H9 (cell line): ENCODE measurements around the gene DSC1. TPM values are rescaled to one million over a fixed set of nuclear protein-coding genes. Genes with fewer than 3 reads are reported as not detected.

Experiments used
- DNase-seq: peaks from one replicate; pipeline ENCODE4 v3.0.0-alpha.2; 2017
- H2AFZ ChIP-seq: one replicate; pipeline ENCODE4 v1.6.1; 2013; ENCODE audit warnings: mild to moderate bottlenecking, low read length, control low read depth, moderate library complexity
- H2AK5ac ChIP-seq: 2 replicates; pipeline ENCODE4 v1.6.1; 2013; ENCODE audit warnings: low read length, control low read depth, mixed read lengths; ENCODE audit not compliant: insufficient read length
- H2BK120ac ChIP-seq: one replicate; pipeline ENCODE4 v1.6.1; 2013; ENCODE audit warnings: low read depth, mild to moderate bottlenecking, low read length, control low read depth, inconsistent platforms; ENCODE audit not compliant: poor library complexity, severe bottlenecking
- H2BK12ac ChIP-seq: 2 replicates; pipeline ENCODE4 v1.6.1; 2013; ENCODE audit warnings: low read length, control low read depth, mixed read lengths, low read depth; ENCODE audit not compliant: insufficient read length
- H2BK15ac ChIP-seq: 2 replicates; pipeline ENCODE4 v1.6.1; 2013; ENCODE audit warnings: low read depth, low read length, control low read depth
- H2BK20ac ChIP-seq: one replicate; pipeline ENCODE4 v1.6.1; 2013; ENCODE audit warnings: low read depth, mild to moderate bottlenecking, low read length, control low read depth, inconsistent platforms; ENCODE audit not compliant: poor library complexity, severe bottlenecking
- H2BK5ac ChIP-seq: 2 replicates; pipeline ENCODE4 v1.6.1; 2013; ENCODE audit warnings: low read length, control low read depth, mixed read lengths; ENCODE audit not compliant: insufficient read length
- H3K14ac ChIP-seq: 2 replicates; pipeline ENCODE4 v1.6.1; 2013; ENCODE audit warnings: low read length, control low read depth; ENCODE audit not compliant: insufficient read depth
- H3K18ac ChIP-seq: 2 replicates; pipeline ENCODE4 v1.6.1; 2013; ENCODE audit warnings: low read depth, mild to moderate bottlenecking, mixed read lengths, low read length, control low read depth; ENCODE audit not compliant: insufficient read length
- H3K23ac ChIP-seq: 2 replicates; pipeline ENCODE4 v1.6.1; 2013; ENCODE audit warnings: low read length, control low read depth, mixed read lengths, low read depth; ENCODE audit not compliant: insufficient read length
- H3K23me2 ChIP-seq: 2 replicates; pipeline ENCODE4 v1.6.1; 2013; ENCODE audit warnings: low read depth, mild to moderate bottlenecking, mixed read lengths, low read length, control low read depth; ENCODE audit not compliant: insufficient read length, poor library complexity, severe bottlenecking
- H3K27ac ChIP-seq: 2 replicates; pipeline ENCODE4 v1.5.1; 2013; ENCODE audit warnings: low read length, control low read depth, mixed read lengths, low read depth; ENCODE audit not compliant: insufficient read length
- H3K27me3 ChIP-seq: 2 replicates; pipeline ENCODE4 v1.6.1; 2013; ENCODE audit warnings: low read length, control low read depth, inconsistent platforms; ENCODE audit not compliant: insufficient read depth
- H3K4ac ChIP-seq: 2 replicates; pipeline ENCODE4 v1.6.1; 2013; ENCODE audit warnings: low read depth, mild to moderate bottlenecking, control low read depth, inconsistent platforms, low read length, moderate library complexity
- H3K4me1 ChIP-seq: 2 replicates; pipeline ENCODE4 v1.6.1; 2013; ENCODE audit warnings: low read length, control low read depth, inconsistent platforms; ENCODE audit not compliant: insufficient read depth
- H3K4me2 ChIP-seq: 2 replicates; pipeline ENCODE4 v1.6.1; 2013; ENCODE audit warnings: low read length, control low read depth, mixed read lengths; ENCODE audit not compliant: insufficient read length, insufficient read depth
- H3K56ac ChIP-seq: 2 replicates; pipeline ENCODE4 v1.6.1; 2013; ENCODE audit warnings: low read depth, mild to moderate bottlenecking, mixed read lengths, low read length, control low read depth; ENCODE audit not compliant: insufficient read length
- H3K79me1 ChIP-seq: 2 replicates; pipeline ENCODE4 v1.6.1; 2013; ENCODE audit warnings: low read depth, mild to moderate bottlenecking, moderate library complexity, low read length, control low read depth, inconsistent platforms; ENCODE audit not compliant: insufficient read depth, poor library complexity, severe bottlenecking
- H3K79me2 ChIP-seq: 2 replicates; pipeline ENCODE4 v1.6.1; 2013; ENCODE audit warnings: low read length, control low read depth, inconsistent platforms; ENCODE audit not compliant: insufficient read depth
- H3K9ac ChIP-seq: 2 replicates; pipeline ENCODE4 v1.6.1; 2013; ENCODE audit warnings: low read length, control low read depth, mixed read lengths; ENCODE audit not compliant: insufficient read length; ENCODE audit errors: extremely low read depth
- H3K9me3 ChIP-seq: one replicate; pipeline ENCODE4 v1.6.1; 2013; ENCODE audit warnings: low read depth, low read length, inconsistent platforms; ENCODE audit not compliant: control insufficient read depth
- H3T11ph ChIP-seq: one replicate; pipeline ENCODE4 v1.6.1; 2013; ENCODE audit warnings: mild to moderate bottlenecking, low read length, control low read depth, inconsistent platforms
- H4K20me1 ChIP-seq: one replicate; pipeline ENCODE4 v1.6.1; 2013; ENCODE audit not compliant: control insufficient read depth, insufficient read length, insufficient read depth
- H4K5ac ChIP-seq: 2 replicates; pipeline ENCODE4 v1.6.1; 2013; ENCODE audit warnings: low read depth, mild to moderate bottlenecking, mixed read lengths, low read length, control low read depth; ENCODE audit not compliant: insufficient read length
- H4K8ac ChIP-seq: replicated peaks from 2 replicates; pipeline ENCODE4 v1.6.1; 2013; ENCODE audit warnings: low read length, control low read depth, mixed read lengths, low read depth; ENCODE audit not compliant: insufficient read length
- H4K91ac ChIP-seq: 2 replicates; pipeline ENCODE4 v1.6.1; 2013; ENCODE audit warnings: low read depth, mild to moderate bottlenecking, moderate library complexity, mixed read lengths, low read length, control low read depth; ENCODE audit not compliant: insufficient read length
- H3K27ac Mint-ChIP-seq, 3 experiments: 2 replicates in 2 of 3; 3 replicates in 1 of 3; pipeline ENCODE4 v1.8.0; 2020 to 2021; ENCODE audit warnings: mixed read lengths in 3 of 3, mild to moderate bottlenecking in 1 of 3, moderate library complexity in 1 of 3
- H3K27me3 Mint-ChIP-seq: 2 replicates; pipeline ENCODE4 v1.8.0; 2021; ENCODE audit warnings: low read depth, mild to moderate bottlenecking, moderate library complexity, mixed read lengths
- H3K36me3 Mint-ChIP-seq, 3 experiments: 2 replicates in 2 of 3; 3 replicates in 1 of 3; pipeline ENCODE4 v1.8.0; 2020 to 2021; ENCODE audit warnings: low read depth in 3 of 3, mixed read lengths in 3 of 3; ENCODE audit not compliant: insufficient read depth in 1 of 3
- H3K4me1 Mint-ChIP-seq, 2 experiments: 2 replicates each; pipeline ENCODE4 v1.8.0; 2020; ENCODE audit warnings: mixed read lengths in 2 of 2
- H3K4me3 Mint-ChIP-seq, 2 experiments: 2 replicates in 1 of 2; 3 replicates in 1 of 2; pipeline ENCODE4 v1.8.0; 2020 to 2021; ENCODE audit warnings: mild to moderate bottlenecking in 2 of 2, mixed read lengths in 2 of 2, moderate library complexity in 1 of 2
- H3K9me3 Mint-ChIP-seq, 2 experiments: 2 replicates in 1 of 2; 3 replicates in 1 of 2; pipeline ENCODE4 v1.8.0; 2020; ENCODE audit warnings: mild to moderate bottlenecking in 2 of 2, mixed read lengths in 2 of 2, moderate library complexity in 1 of 2
- total RNA-seq: library from RNA; stranded (reverse); gene quantifications from 2 replicates; pipeline ENCODE4 v1.2.1, GENCODE V29; 2021
- TF ChIP-seq, protein P1 (sequence below): fragments of 200-600 bp; sonication (generic); conservative IDR thresholded peaks from 3 replicates; pipeline ENCODE4 v1.8.0; 2021; ENCODE audit warnings: antibody characterized with exemption, mild to moderate bottlenecking

Gene DSC1
- total RNA-seq, 1 experiment from 2014 or later, result not detected

DNA sequence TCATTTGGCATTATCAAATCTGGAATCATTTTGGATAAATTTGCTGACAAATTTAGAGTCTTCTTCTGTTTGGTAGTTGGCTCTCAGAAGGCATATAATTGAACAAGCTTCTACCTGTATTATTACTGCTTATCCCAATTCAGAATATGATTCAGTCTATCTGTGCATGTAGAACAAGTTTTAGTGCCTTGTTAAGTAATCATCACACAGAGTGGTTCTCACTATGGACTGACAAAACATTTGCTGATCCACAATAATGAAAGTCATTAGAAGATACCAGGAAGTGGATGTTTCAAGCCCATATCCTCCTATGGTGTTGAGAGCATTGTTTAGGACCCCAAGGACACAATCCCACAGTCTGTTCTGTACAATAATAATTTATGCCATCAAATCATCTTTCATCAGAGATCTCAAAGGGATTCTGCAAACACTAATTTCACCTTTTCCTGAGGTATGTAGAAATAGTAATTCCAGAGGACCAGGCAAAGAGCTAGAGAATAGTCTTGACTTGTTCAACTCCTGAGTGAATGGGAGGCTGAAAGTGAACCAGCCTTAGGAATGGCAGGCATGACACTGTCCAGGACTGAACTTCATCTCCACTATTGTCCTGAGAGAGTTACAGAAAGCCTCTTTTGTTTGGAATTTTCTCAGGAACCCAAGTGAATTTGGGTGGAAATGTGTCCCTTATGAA is 29.6 kb upstream of the DSC1 start:
- Histone ChIP-seq H3K4me1 (peaks cover 4% of the 10 kb centered on the region; the same call in 1 of the 2 replicates), H3K14ac (no peak overlapping the region), H2BK12ac (no peak overlapping the region), H3K4ac (no peak overlapping the region), H2BK120ac (no peak overlapping the region), H2BK5ac (no peak overlapping the region), H3K23me2 (no peaks in the 10 kb centered on the region), H4K20me1 (no peaks in the 10 kb centered on the region), H2BK20ac (no peak overlapping the region), H3K79me2 (no peaks in the 10 kb centered on the region), H2BK15ac (no peak overlapping the region), H3T11ph (no peak overlapping the region), H3K18ac (no peak overlapping the region), H3K27ac (no peak overlapping the region), H3K23ac (no peak overlapping the region), H3K9ac (no peak overlapping the region), H4K5ac (no peak overlapping the region), H3K27me3 (no peaks in the 10 kb centered on the region), H4K8ac (no peak overlapping the region), H3K79me1 (no peaks in the 10 kb centered on the region), H4K91ac (no peak overlapping the region), H2AK5ac (no peak overlapping the region), H3K9me3 (no peaks in the 10 kb centered on the region), H3K4me2 (no peak overlapping the region), H3K56ac (no peak overlapping the region), H2AFZ (no peak overlapping the region)
- no peak overlapping the region; a peak in 1 of 7 replicates for H3K27ac Mint-ChIP-seq
- H3K36me3 Mint-ChIP-seq, result no peaks in the 10 kb centered on the region
- TF ChIP-seq, protein P1, sequence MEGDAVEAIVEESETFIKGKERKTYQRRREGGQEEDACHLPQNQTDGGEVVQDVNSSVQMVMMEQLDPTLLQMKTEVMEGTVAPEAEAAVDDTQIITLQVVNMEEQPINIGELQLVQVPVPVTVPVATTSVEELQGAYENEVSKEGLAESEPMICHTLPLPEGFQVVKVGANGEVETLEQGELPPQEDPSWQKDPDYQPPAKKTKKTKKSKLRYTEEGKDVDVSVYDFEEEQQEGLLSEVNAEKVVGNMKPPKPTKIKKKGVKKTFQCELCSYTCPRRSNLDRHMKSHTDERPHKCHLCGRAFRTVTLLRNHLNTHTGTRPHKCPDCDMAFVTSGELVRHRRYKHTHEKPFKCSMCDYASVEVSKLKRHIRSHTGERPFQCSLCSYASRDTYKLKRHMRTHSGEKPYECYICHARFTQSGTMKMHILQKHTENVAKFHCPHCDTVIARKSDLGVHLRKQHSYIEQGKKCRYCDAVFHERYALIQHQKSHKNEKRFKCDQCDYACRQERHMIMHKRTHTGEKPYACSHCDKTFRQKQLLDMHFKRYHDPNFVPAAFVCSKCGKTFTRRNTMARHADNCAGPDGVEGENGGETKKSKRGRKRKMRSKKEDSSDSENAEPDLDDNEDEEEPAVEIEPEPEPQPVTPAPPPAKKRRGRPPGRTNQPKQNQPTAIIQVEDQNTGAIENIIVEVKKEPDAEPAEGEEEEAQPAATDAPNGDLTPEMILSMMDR, result no peak
- no peak overlapping the region for H3K4me3 Mint-ChIP-seq
- no peaks in the 10 kb centered on the region for H3K9me3 Mint-ChIP-seq
- no peaks in the 10 kb centered on the region for H3K27me3 Mint-ChIP-seq
- H3K4me1 Mint-ChIP-seq, result peaks cover 14 to 17% of the 10 kb centered on the region in 2 experiments
- DNase-seq, result no peak
